WTC11 (cell line): Measurements from ENCODE around the gene ANO8. TPM values are rescaled to one million over a fixed set of nuclear protein-coding genes. Genes with fewer than 3 reads are reported as not detected.

Experiments
- ATAC-seq: fragments of 200-7000 bp; cut with Tn5 transposase; 2 replicates; pipeline ENCODE4 v1.10.0; 2021; ENCODE audit warnings: mild to moderate bottlenecking, moderate library complexity
- CTCF ChIA-PET: fragments of 300-600 bp; sonication (Branson Sonifier 250); formaldehyde crosslinking; loops from one replicate; lab custom pipeline; 2021; ENCODE audit warnings: antibody characterized with exemption; lab: Charles Lee
- POLR2A ChIA-PET: fragments of 350-600 bp; sonication (Branson Sonifier 250); formaldehyde crosslinking; loops from one replicate; lab custom pipeline; 2021; ENCODE audit warnings: antibody characterized with exemption; lab: Charles Lee
- DNase-seq: peaks from one replicate; pipeline ENCODE4 v3.0.0; 2021; ENCODE audit warnings: low spot score
- H3K27ac Mint-ChIP-seq: 2 replicates; pipeline ENCODE4 v1.8.0; 2021; ENCODE audit warnings: mixed read lengths
- H3K27me3 Mint-ChIP-seq: 2 replicates; pipeline ENCODE4 v1.8.0; 2021; ENCODE audit warnings: low read depth, mild to moderate bottlenecking, moderate library complexity, mixed read lengths
- H3K36me3 Mint-ChIP-seq: 2 replicates; pipeline ENCODE4 v1.8.0; 2021; ENCODE audit warnings: mixed read lengths
- H3K4me1 Mint-ChIP-seq: 2 replicates; pipeline ENCODE4 v1.8.0; 2022; ENCODE audit warnings: mixed read lengths
- H3K4me3 Mint-ChIP-seq: 2 replicates; pipeline ENCODE4 v1.8.0; 2021; ENCODE audit warnings: mild to moderate bottlenecking, moderate library complexity, mixed read lengths
- H3K9me3 Mint-ChIP-seq: 2 replicates; pipeline ENCODE4 v1.8.0; 2021; ENCODE audit warnings: mixed read lengths
- ATF3 ChIP-seq: sonication (generic); formaldehyde crosslinking; conservative IDR thresholded peaks from 2 replicates; pipeline ENCODE4 v1.8.1; 2022; ENCODE audit warnings: mild to moderate bottlenecking, missing genetic modification reagents
- CBFB ChIP-seq: sonication (generic); formaldehyde crosslinking; IDR thresholded peaks from 2 replicates; pipeline ENCODE4 v1.8.1; 2022; ENCODE audit warnings: mild to moderate bottlenecking, low read depth, missing genetic modification reagents
- CREM ChIP-seq: sonication (generic); formaldehyde crosslinking; IDR thresholded peaks from 2 replicates; pipeline ENCODE4 v1.8.1; 2022; ENCODE audit warnings: mild to moderate bottlenecking, missing genetic modification reagents, moderate library complexity
- E2F1 ChIP-seq: sonication (generic); formaldehyde crosslinking; IDR thresholded peaks from 2 replicates; pipeline ENCODE4 v1.8.0; 2022; ENCODE audit warnings: mild to moderate bottlenecking, missing genetic modification reagents
- E2F4 ChIP-seq: sonication (generic); formaldehyde crosslinking; IDR thresholded peaks from 2 replicates; pipeline ENCODE4 v1.8.1; 2022; ENCODE audit warnings: low read depth, mild to moderate bottlenecking, moderate library complexity, missing genetic modification reagents, borderline replicate concordance
- EMX1 ChIP-seq: fragments of 250-450 bp; sonication (Bioruptor Pico); IDR thresholded peaks from 2 replicates; pipeline ENCODE4 v1.8.0; 2021; ENCODE audit warnings: mild to moderate bottlenecking
- FOXJ3 ChIP-seq: sonication (generic); formaldehyde crosslinking; IDR thresholded peaks from 2 replicates; pipeline ENCODE4 v1.9.0; 2021; ENCODE audit warnings: missing genetic modification reagents, mild to moderate bottlenecking, borderline replicate concordance
- GABPB1 ChIP-seq: sonication (generic); formaldehyde crosslinking; IDR thresholded peaks from 2 replicates; pipeline ENCODE4 v1.8.1; 2023; ENCODE audit warnings: mild to moderate bottlenecking, missing genetic modification reagents
- HMGXB4 ChIP-seq: sonication (generic); formaldehyde crosslinking; IDR thresholded peaks from 2 replicates; pipeline ENCODE4 v1.8.1; 2023; ENCODE audit warnings: mild to moderate bottlenecking, moderate library complexity, missing genetic modification reagents
- MYBL2 ChIP-seq: sonication (generic); formaldehyde crosslinking; IDR thresholded peaks from 2 replicates; pipeline ENCODE4 v1.8.1; 2023; ENCODE audit warnings: mild to moderate bottlenecking, moderate library complexity, missing genetic modification reagents
- NFATC4 ChIP-seq: fragments of 250-450 bp; sonication (Bioruptor Pico); IDR thresholded peaks from 2 replicates; pipeline ENCODE4 v1.9.0; 2021; ENCODE audit warnings: mild to moderate bottlenecking
- PREB ChIP-seq: sonication (generic); formaldehyde crosslinking; IDR thresholded peaks from 2 replicates; pipeline ENCODE4 v1.8.1; 2022; ENCODE audit warnings: mild to moderate bottlenecking, missing genetic modification reagents, moderate library complexity, borderline replicate concordance
- USF1 ChIP-seq: sonication (generic); formaldehyde crosslinking; IDR thresholded peaks from 2 replicates; pipeline ENCODE4 v1.8.0; 2022; ENCODE audit warnings: mild to moderate bottlenecking, missing genetic modification reagents
- ZBTB21 ChIP-seq: sonication (generic); formaldehyde crosslinking; IDR thresholded peaks from 2 replicates; pipeline ENCODE4 v1.8.1; 2023; ENCODE audit warnings: mild to moderate bottlenecking, missing genetic modification reagents, borderline replicate concordance
- ZNF219 ChIP-seq: sonication (generic); formaldehyde crosslinking; IDR thresholded peaks from 2 replicates; pipeline ENCODE4 v1.8.0; 2023; ENCODE audit warnings: missing genetic modification reagents, mild to moderate bottlenecking, borderline replicate concordance
- ZNF232 ChIP-seq: sonication (generic); formaldehyde crosslinking; IDR thresholded peaks from 2 replicates; pipeline ENCODE4 v1.8.0; 2022; ENCODE audit warnings: mild to moderate bottlenecking, missing genetic modification reagents
- ZNF512 ChIP-seq: sonication (generic); formaldehyde crosslinking; IDR thresholded peaks from 2 replicates; pipeline ENCODE4 v1.8.1; 2022; ENCODE audit warnings: missing genetic modification reagents, borderline replicate concordance
- ZNF671 ChIP-seq: fragments of 250-450 bp; sonication (Bioruptor Pico); IDR thresholded peaks from 2 replicates; pipeline ENCODE4 v1.8.0; 2021; ENCODE audit warnings: mild to moderate bottlenecking
- total RNA-seq: library from RNA; stranded (reverse); gene quantifications from 3 replicates; pipeline ENCODE4 v1.2.3, GENCODE V29; 2021

Gene ANO8
- total RNA-seq, 1 experiment from 2014 or later: 32.6 TPM

GRCh38 chr19:17324357-17325114 is 10.1 kb downstream of the ANO8 start:
- ChIA-PET CTCF (interaction anchor here (0.6 to 1.0 kb wide), 2 partner anchors 67 to 79 kb away, joined by 3 read pairs; no protein-coding TSS in a partner anchor), POLR2A (no interaction called here)
- Mint-ChIP-seq H3K27me3 (no peaks in the 10 kb centered on the region; the same call in 1 of the 2 replicates), H3K4me1 (peaks cover 14% of the 10 kb centered on the region), H3K36me3 (peaks cover 17% of the 10 kb centered on the region), H3K27ac (no peak overlapping the region), H3K9me3 (no peaks in the 10 kb centered on the region), H3K4me3 (no peak overlapping the region)
- DNase-seq: no peak
- TF ChIP-seq EMX1 (CRISPR knock-in tag) (no peak), ATF3 (CRISPR knock-in tag) (no peak), GABPB1 (CRISPR knock-in tag) (no peak), USF1 (CRISPR knock-in tag) (no peak), ZNF219 (no peak), ZNF671 (no peak), NFATC4 (no peak), ZNF512 (CRISPR knock-in tag) (no peak), ZNF232 (no peak), CBFB (CRISPR knock-in tag) (no peak)
- ATAC-seq: no peak

GRCh38 chr19:17323964-17324332 is 10.7 kb downstream of the ANO8 start:
- TF ChIP-seq HMGXB4 (CRISPR knock-in tag) (no peak), PREB (CRISPR knock-in tag) (no peak), ZNF219 (no peak), FOXJ3 (no peak), E2F1 (CRISPR knock-in tag) (no peak), CREM (CRISPR knock-in tag) (no peak), E2F4 (CRISPR knock-in tag) (no peak), MYBL2 (CRISPR knock-in tag) (no peak), ZBTB21 (CRISPR knock-in tag) (no peak)
- Mint-ChIP-seq H3K4me1 (peaks cover 14% of the 10 kb centered on the region), H3K27me3 (no peaks in the 10 kb centered on the region), H3K36me3 (peaks cover 17% of the 10 kb centered on the region), H3K27ac (no peak overlapping the region), H3K4me3 (no peak overlapping the region), H3K9me3 (no peaks in the 10 kb centered on the region)
- no peak for ATAC-seq
- ChIA-PET POLR2A (no interaction called here), CTCF (interaction anchor here (0.6 to 1.0 kb wide), 2 partner anchors 68 to 79 kb away, joined by 3 read pairs; no protein-coding TSS in a partner anchor)
- DNase-seq: no peak
